Tibial nerve (tissue), 4 donors: ENCODE data around the gene RPS6KA2. TPM values are rescaled to one million over a fixed set of nuclear protein-coding genes. Genes with fewer than 3 reads are reported as not detected.

Experiments used
- DNase-seq, 2 donors: peaks; one replicate each; pipeline ENCODE4 v3.0.0-alpha.2; 2019; ENCODE audit warnings: low spot score in 2 of 2
- H3K27ac ChIP-seq, 4 donors: fragments of 200-600 bp; sonication (generic) in 3 of 4; one replicate each; pipeline ENCODE4 v1.5.1; 2017 to 2019; ENCODE audit warnings: mild to moderate bottlenecking in 1 of 4
- H3K27me3 ChIP-seq, 2 donors: fragments of 200-600 bp; sonication (generic) in 1 of 2; one replicate each; pipeline versions ENCODE4 v1.5.1 to v1.6.0; 2017 to 2019
- H3K36me3 ChIP-seq, 3 donors: fragments of 200-600 bp; sonication (generic); one replicate each; pipeline ENCODE4 v1.5.1; 2018 to 2019
- H3K4me1 ChIP-seq, 4 donors: fragments of 200-600 bp; sonication (generic) in 3 of 4; one replicate each; pipeline ENCODE4 v1.5.1; 2017 to 2019
- H3K4me3 ChIP-seq, 4 donors: fragments of 200-600 bp; sonication (generic) in 3 of 4; one replicate each; pipeline ENCODE4 v1.5.1; 2017 to 2019; ENCODE audit warnings: mild to moderate bottlenecking in 1 of 4, moderate library complexity in 1 of 4
- H3K9me3 ChIP-seq, 4 donors: fragments of 200-600 bp; sonication (generic) in 3 of 4; one replicate each; pipeline ENCODE4 v1.5.1; 2017 to 2019
- CTCF ChIP-seq, 5 experiments: fragments of 200-600 bp in 3 of 5; fragments of 450-650 bp in 2 of 5; sonication (generic) in 3 of 5; IDR thresholded peaks; one replicate each; pipeline ENCODE4 v1.5.1; 2016 to 2019; ENCODE audit warnings: antibody characterized with exemption in 5 of 5, mild to moderate bottlenecking in 3 of 5, moderate library complexity in 2 of 5
- EP300 ChIP-seq, 2 donors: sonication (generic); formaldehyde crosslinking; IDR thresholded peaks; one replicate each; pipeline ENCODE4 v1.6.1; 2017; ENCODE audit warnings: antibody characterized with exemption in 2 of 2, mild to moderate bottlenecking in 1 of 2
- POLR2A ChIP-seq, 2 donors: fragments of 450-650 bp; IDR thresholded peaks; one replicate each; pipeline ENCODE4 v1.6.1; 2017; ENCODE audit warnings: antibody characterized with exemption in 2 of 2, mild to moderate bottlenecking in 2 of 2, moderate library complexity in 2 of 2
- WGBS, 2 donors: methylation state at CpG; one replicate each; pipeline ENCODE4 v1.1.5; 2018; 5-methylcytosine and 5-hydroxymethylcytosine counted together
- total RNA-seq, 4 donors: library from RNA; depleted of rRNA; stranded (reverse); fragments of >200 nt; gene quantifications; one replicate each; pipeline ENCODE4 v1.1.0, GENCODE V29; 2016

RPS6KA2 gene
- total RNA-seq, 4 donors from 2014 or later: 89.6 to 153 (median 103) TPM

GRCh38 chr6:166580076-166581050 lies 46.7 kb downstream of the RPS6KA2 start:
- Histone ChIP-seq H3K4me1 (peaks cover 0 to 27% (median 0%) of the 10 kb centered on the region in 4 donors), H3K9me3 (peaks cover 0 to 3% (median 0%) of the 10 kb centered on the region in 4 donors), H3K27me3 (no peaks in the 10 kb centered on the region), H3K4me3 (no peak overlapping the region), H3K36me3 (peaks cover 0 to 12% (median 0%) of the 10 kb centered on the region in 3 donors), H3K27ac (peak overlapping the region in 1 of 4 donors; percentile 2)
- DNase-seq: no peak
- 82 to 85% methylated on average over 17 of the region's 17 CpGs for WGBS, 2 donors
- TF ChIP-seq POLR2A (IDR thresholded peaks at IDR 0.05) (no peak), CTCF (IDR thresholded peaks at IDR 0.05) (no peak), EP300 (IDR thresholded peaks at IDR 0.05) (no peak)

GRCh38 chr6:166579237-166579850 lies 47.7 kb downstream of the RPS6KA2 start:
- Histone ChIP-seq H3K4me3 (no peak overlapping the region), H3K4me1 (peaks cover 0 to 25% (median 0%) of the 10 kb centered on the region in 4 donors), H3K36me3 (peaks cover 0 to 12% (median 0%) of the 10 kb centered on the region in 3 donors), H3K9me3 (peaks cover 0 to 3% (median 0%) of the 10 kb centered on the region in 4 donors), H3K27ac (peak overlapping the region in 1 of 4 donors; percentile 36), H3K27me3 (no peaks in the 10 kb centered on the region)
- no peak for TF ChIP-seq EP300 (IDR thresholded peaks at IDR 0.05)
- no peak for TF ChIP-seq CTCF (IDR thresholded peaks at IDR 0.05)
- TF ChIP-seq POLR2A (IDR thresholded peaks at IDR 0.05): no peak
- no peak for DNase-seq
- WGBS, 2 donors: 54 to 58% methylated on average over 9 of the region's 9 CpGs

GRCh38 chr6:166578536-166579236 lies 48.4 kb downstream of the RPS6KA2 start:
- no peak for DNase-seq

GRCh38 chr6:166575205-166575604 lies 51.8 kb downstream of the RPS6KA2 start:
- H3K27me3 ChIP-seq: no peaks in the 10 kb centered on the region
- no peak overlapping the region for H3K4me3 ChIP-seq
- H3K4me1 ChIP-seq: peaks cover 0 to 29% (median 5%) of the 10 kb centered on the region in 4 donors
- peak overlapping the region in 1 of 4 donors; percentile 35 for H3K27ac ChIP-seq
- no peak for DNase-seq
- TF ChIP-seq POLR2A (IDR thresholded peaks at IDR 0.05) (no peak), EP300 (IDR thresholded peaks at IDR 0.05) (peak in 1 of 2 donors; percentile 66), CTCF (IDR thresholded peaks at IDR 0.05) (no peak)
- WGBS, 2 donors: 79 to 80% methylated on average over 11 of the region's 11 CpGs
- H3K36me3 ChIP-seq: peaks cover 0 to 12% (median 0%) of the 10 kb centered on the region in 3 donors
- peaks cover 0 to 3% (median 0%) of the 10 kb centered on the region in 4 donors for H3K9me3 ChIP-seq

More at GRCh38 chr6:166578536-166579236, 48.4 kb downstream of the RPS6KA2 start:
- Histone ChIP-seq H3K36me3 (peaks cover 0 to 12% (median 0%) of the 10 kb centered on the region in 3 donors), H3K27me3 (no peaks in the 10 kb centered on the region), H3K27ac (peak overlapping the region in 1 of 4 donors; percentile 36), H3K4me3 (no peak overlapping the region), H3K9me3 (peaks cover 0 to 3% (median 0%) of the 10 kb centered on the region in 4 donors), H3K4me1 (peaks cover 0 to 27% (median 0%) of the 10 kb centered on the region in 4 donors)
- 78 to 83% methylated on average over 15 of the region's 15 CpGs for WGBS, 2 donors
- TF ChIP-seq POLR2A (IDR thresholded peaks at IDR 0.05) (no peak), EP300 (IDR thresholded peaks at IDR 0.05) (no peak), CTCF (IDR thresholded peaks at IDR 0.05) (no peak)
